K562 (cell line): ENCODE results near the gene GPR85. TPM values are rescaled to one million over a fixed set of nuclear protein-coding genes. Genes with fewer than 3 reads are reported as not detected.
A peak's percentile ranks its signal among the peaks of the same experiment; 100 is the strongest.

Source experiments
- FOSL1 ChIP-seq: fragments of 200-800 bp; sonication (Bioruptor generic); conservative IDR thresholded peaks from 2 replicates; pipeline ENCODE4 v1.6.1; 2016; ENCODE audit warnings: missing genetic modification characterization, missing compliant biosample characterization
- HIVEP1 ChIP-seq: fragments of 250-450 bp; sonication (Bioruptor Pico); IDR thresholded peaks from 2 replicates; pipeline ENCODE4 v1.4.0; 2020; ENCODE audit warnings: mild to moderate bottlenecking
- MAX ChIP-seq: sonication (generic); formaldehyde crosslinking; IDR thresholded peaks from 2 replicates; pipeline ENCODE4 v1.9.0; 2022; ENCODE audit warnings: mild to moderate bottlenecking, missing genetic modification reagents
- MCM7 ChIP-seq, 2 experiments: fragments of 450-650 bp; IDR thresholded peaks; 2 replicates each; pipeline ENCODE4 v1.6.1; 2016 to 2018
- MYNN ChIP-seq, 2 experiments: sonication (generic); formaldehyde crosslinking in 1 of 2; IDR thresholded peaks; 2 replicates each; pipeline versions ENCODE4 v1.5.0 to v1.6.1; 2016 to 2020; ENCODE audit warnings: antibody characterized with exemption in 1 of 2, missing genetic modification reagents in 1 of 2
- NR1H2 ChIP-seq: sonication (generic); formaldehyde crosslinking; IDR thresholded peaks from 2 replicates; pipeline ENCODE4 v1.4.0; 2020; ENCODE audit warnings: mild to moderate bottlenecking, missing genetic modification reagents
- NR4A1 ChIP-seq, 2 experiments: fragments of 250-450 bp in 1 of 2; fragments of 450-650 bp in 1 of 2; sonication (Bioruptor Pico) in 1 of 2; IDR thresholded peaks; 2 replicates each; pipeline versions ENCODE4 v1.4.0 to v1.6.1; 2016 to 2020; ENCODE audit warnings: mild to moderate bottlenecking in 2 of 2, missing compliant biosample characterization in 1 of 2, missing genetic modification characterization in 1 of 2, moderate library complexity in 1 of 2
- PTRF ChIP-seq: fragments of 450-650 bp; IDR thresholded peaks from 2 replicates; pipeline ENCODE4 v1.6.1; 2016; ENCODE audit warnings: mild to moderate bottlenecking, missing genetic modification characterization, missing compliant biosample characterization
- RAD51 ChIP-seq: fragments of 450-650 bp; IDR thresholded peaks from 2 replicates; pipeline ENCODE4 v1.7.1; 2016; ENCODE audit warnings: low read depth, mild to moderate bottlenecking, borderline replicate concordance
- RB1 ChIP-seq: fragments of 450-650 bp; IDR thresholded peaks from 2 replicates; pipeline ENCODE4 v1.6.1; 2017; ENCODE audit warnings: low read depth, mild to moderate bottlenecking
- RBM17 ChIP-seq: fragments of 200-400 bp; formaldehyde crosslinking; IDR thresholded peaks from 2 replicates; pipeline ENCODE4 v1.6.1; 2017; ENCODE audit warnings: low read depth, mild to moderate bottlenecking, low read length, borderline replicate concordance
- RNF2 ChIP-seq: sonication (generic); IDR thresholded peaks from 2 replicates; pipeline ENCODE4 v1.6.1; 2016
- TAF15 ChIP-seq: fragments of 200-400 bp; formaldehyde crosslinking; IDR thresholded peaks from 2 replicates; pipeline ENCODE4 v1.6.1; 2017; ENCODE audit warnings: mild to moderate bottlenecking, low read depth, low read length, moderate library complexity
- ZBTB34 ChIP-seq: fragments of 250-450 bp; sonication (Bioruptor Pico); IDR thresholded peaks from 2 replicates; pipeline ENCODE4 v1.8.0; 2021; ENCODE audit warnings: mild to moderate bottlenecking, moderate library complexity
- ZKSCAN8 ChIP-seq: fragments of 200-800 bp; sonication (Bioruptor generic); IDR thresholded peaks from 2 replicates; pipeline ENCODE4 v1.6.1; 2016; ENCODE audit warnings: missing genetic modification characterization, missing compliant biosample characterization
- ZNF764 ChIP-seq: fragments of 250-450 bp; sonication (Bioruptor Pico); IDR thresholded peaks from 2 replicates; pipeline ENCODE4 v1.4.0; 2020; ENCODE audit warnings: low read depth, mild to moderate bottlenecking, moderate library complexity
- polyA plus RNA-seq, 8 experiments: library from polyadenylated mRNA; depleted of rRNA in 4 of 8; stranded (reverse) in 5 of 8; unstranded in 3 of 8; fragments of >200 nt; fragmentation: Nextera tagmentation in 2 of 8; fragmentation: Illumina TruSeq in 1 of 8; extraction: Ambion mirVana in 2 of 8; extraction: Trizol in 1 of 8; gene quantifications; 2 replicates each; pipeline versions ENCODE4 v1.2.1 to v1.2.3, GENCODE V29; 2011 to 2014; ENCODE audit warnings: inconsistent platforms in 1 of 8, missing spikeins in 1 of 8
- total RNA-seq, 7 experiments: library from RNA; depleted of rRNA in 6 of 7; stranded (reverse); fragments of >200 nt in 6 of 7; fragmentation: Illumina TruSeq in 2 of 7; extraction: Trizol in 2 of 7; gene quantifications; 2 replicates each; pipeline versions ENCODE4 v1.2.1 to v1.2.3, GENCODE V29; 2011 to 2021; ENCODE audit warnings: low replicate concordance in 1 of 7
- TF ChIP-seq, protein P1 (sequence below): fragments of 250-450 bp; sonication (Bioruptor Pico); IDR thresholded peaks from 2 replicates; pipeline ENCODE4 v1.8.0; 2022; ENCODE audit warnings: inconsistent platforms
- TF ChIP-seq, protein P2 (sequence below): fragments of 250-450 bp; sonication (Bioruptor Pico); IDR thresholded peaks from 2 replicates; pipeline ENCODE4 v1.5.0; 2021; ENCODE audit warnings: mild to moderate bottlenecking, borderline replicate concordance

The GPR85 gene
- total and polyA plus RNA-seq, 9 of the 15 experiments (the other 6 are each of a cell fraction or from before 2014, with no cell fraction given) = 2.9 to 18.2 (median 4.0) TPM

- TF ChIP-seq HIVEP1 (CRISPR knock-in tag) = 0 out of 2 replicates have a peak, but pooled peaks have one; percentile 8
- TF ChIP-seq MAX = peak; percentile 67
- TF ChIP-seq FOSL1 = no peak
- TF ChIP-seq TAF15 = no peak
- TF ChIP-seq, protein P1, sequence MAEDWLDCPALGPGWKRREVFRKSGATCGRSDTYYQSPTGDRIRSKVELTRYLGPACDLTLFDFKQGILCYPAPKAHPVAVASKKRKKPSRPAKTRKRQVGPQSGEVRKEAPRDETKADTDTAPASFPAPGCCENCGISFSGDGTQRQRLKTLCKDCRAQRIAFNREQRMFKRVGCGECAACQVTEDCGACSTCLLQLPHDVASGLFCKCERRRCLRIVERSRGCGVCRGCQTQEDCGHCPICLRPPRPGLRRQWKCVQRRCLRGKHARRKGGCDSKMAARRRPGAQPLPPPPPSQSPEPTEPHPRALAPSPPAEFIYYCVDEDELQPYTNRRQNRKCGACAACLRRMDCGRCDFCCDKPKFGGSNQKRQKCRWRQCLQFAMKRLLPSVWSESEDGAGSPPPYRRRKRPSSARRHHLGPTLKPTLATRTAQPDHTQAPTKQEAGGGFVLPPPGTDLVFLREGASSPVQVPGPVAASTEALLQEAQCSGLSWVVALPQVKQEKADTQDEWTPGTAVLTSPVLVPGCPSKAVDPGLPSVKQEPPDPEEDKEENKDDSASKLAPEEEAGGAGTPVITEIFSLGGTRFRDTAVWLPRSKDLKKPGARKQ (CRISPR knock-in tag) = no peak
- TF ChIP-seq, protein P2, sequence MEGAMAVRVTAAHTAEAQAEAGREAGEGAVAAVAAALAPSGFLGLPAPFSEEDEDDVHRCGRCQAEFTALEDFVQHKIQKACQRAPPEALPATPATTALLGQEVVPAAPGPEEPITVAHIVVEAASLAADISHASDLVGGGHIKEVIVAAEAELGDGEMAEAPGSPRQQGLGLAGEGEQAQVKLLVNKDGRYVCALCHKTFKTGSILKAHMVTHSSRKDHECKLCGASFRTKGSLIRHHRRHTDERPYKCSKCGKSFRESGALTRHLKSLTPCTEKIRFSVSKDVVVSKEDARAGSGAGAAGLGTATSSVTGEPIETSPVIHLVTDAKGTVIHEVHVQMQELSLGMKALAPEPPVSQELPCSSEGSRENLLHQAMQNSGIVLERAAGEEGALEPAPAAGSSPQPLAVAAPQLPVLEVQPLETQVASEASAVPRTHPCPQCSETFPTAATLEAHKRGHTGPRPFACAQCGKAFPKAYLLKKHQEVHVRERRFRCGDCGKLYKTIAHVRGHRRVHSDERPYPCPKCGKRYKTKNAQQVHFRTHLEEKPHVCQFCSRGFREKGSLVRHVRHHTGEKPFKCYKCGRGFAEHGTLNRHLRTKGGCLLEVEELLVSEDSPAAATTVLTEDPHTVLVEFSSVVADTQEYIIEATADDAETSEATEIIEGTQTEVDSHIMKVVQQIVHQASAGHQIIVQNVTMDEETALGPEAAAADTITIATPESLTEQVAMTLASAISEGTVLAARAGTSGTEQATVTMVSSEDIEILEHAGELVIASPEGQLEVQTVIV = peak; percentile 67; the same call in 1 of the 2 replicates
- TF ChIP-seq RB1 = peak; percentile 78
- no peak for TF ChIP-seq ZBTB34 (CRISPR knock-in tag)
- peak; percentile 53; the same call in 1 of the 2 replicates for TF ChIP-seq MYNN (IDR thresholded peaks at IDR 0.05)
- TF ChIP-seq MYNN (CRISPR knock-in tag; IDR thresholded peaks at IDR 0.05) = no peak
- TF ChIP-seq RAD51 = peak; percentile 85
- TF ChIP-seq RBM17 = no peak
- no peak for TF ChIP-seq NR4A1 (CRISPR knock-in tag; IDR thresholded peaks at IDR 0.05)
- no peak for TF ChIP-seq NR4A1 (tag; IDR thresholded peaks at IDR 0.05)
- no peak for TF ChIP-seq PTRF (tag)
- no peak for TF ChIP-seq MCM7 (IDR thresholded peaks at IDR 0.05)
- TF ChIP-seq NR1H2 (CRISPR knock-in tag) = no peak
- peak; percentile 73 for TF ChIP-seq RNF2
- no peak for TF ChIP-seq ZNF764 (CRISPR knock-in tag)
- TF ChIP-seq ZKSCAN8 (CRISPR knock-in tag) = peak; percentile 62; the same call in 1 of the 2 replicates
These were observed 31.7 kb upstream of the GPR85 start, which contains the start of gene SMIM30 (continued) for GRCh38 chr7:113118074-113118959.
